ENCODE results near the gene DSC1. TPM values are rescaled to one million over a fixed set of nuclear protein-coding genes. Genes with fewer than 3 reads are reported as not detected.

Gene DSC1
- total RNA-seq (2021; fragmentation: NEBNext Ultra II Directional; extraction: Animal tissue kit (Norgen Biotek cat#: 25700)) (not detected in 2 replicates), polyA plus RNA-seq (2011; rRNA removed) (0.02 TPM in 1 of 2 replicates, not detected in the other), polyA minus RNA-seq (2011; rRNA and poly(A)+ RNA removed) (0.02 TPM in 1 of 2 replicates, not detected in the other)
- polyA plus RNA-seq (2011; cell fraction: cytosol; rRNA removed), result not detected
- polyA plus RNA-seq (2011; cell fraction: nucleus; rRNA removed), result not detected
- polyA plus RNA-seq (2012, experiment 1 of 2), result not detected in 4 replicates
- polyA plus RNA-seq (2012, experiment 2 of 2), result not detected
- polyA plus RNA-seq (2013, experiment 1 of 2), result 0.02 TPM
- 0.02 TPM for polyA plus RNA-seq (2013, experiment 2 of 2)
- not detected for polyA minus RNA-seq (2011; cell fraction: cytosol; rRNA and poly(A)+ RNA removed)
- polyA minus RNA-seq (2011; cell fraction: nucleus; rRNA and poly(A)+ RNA removed), result not detected
- long read RNA-seq, experiment 1, result 0 reads
- long read RNA-seq, experiment 2, result 0 reads

DNA sequence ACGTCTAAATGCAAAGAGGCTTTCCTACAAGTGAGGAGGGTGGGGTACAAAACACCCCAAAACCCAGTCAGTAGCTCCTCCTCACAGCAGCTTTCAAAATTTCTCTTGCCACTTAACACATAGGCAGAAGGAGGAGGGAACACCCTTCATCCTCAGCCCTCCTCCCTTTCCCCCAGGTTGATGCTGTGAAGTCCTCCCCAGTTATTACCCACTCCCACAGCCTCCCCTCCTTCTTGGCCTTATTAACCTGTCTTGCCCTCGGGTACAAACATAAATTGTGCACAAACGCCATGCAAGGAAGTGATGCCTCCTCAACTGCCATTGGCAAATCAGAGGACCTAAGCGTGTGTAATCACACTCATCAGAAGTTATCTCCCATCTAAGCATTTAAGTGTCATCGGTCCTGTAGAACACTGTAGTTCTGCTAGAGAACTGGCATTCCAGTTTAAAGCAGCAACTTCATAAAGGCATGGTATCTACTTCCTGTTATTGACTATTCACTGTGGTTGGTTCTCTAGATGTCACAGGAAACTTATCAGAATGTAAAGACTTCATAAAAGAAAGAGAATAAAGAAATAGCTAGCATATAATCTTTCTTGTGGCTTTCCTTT lies at the start of gene DSC1:
TSS of gene DSC1 (minus strand) at position 32 of the 611 bp plus-strand sequence. CDS start 262 bp downstream, outside the sequence.
- Histone ChIP-seq H4K20me1 (replicated peaks in 1 of 2; ENCODE audit: control insufficient read depth in 1 of 2, insufficient read depth in 2 of 2, low read length in 2 of 2) (no peaks in the 10 kb centered on the region), H3K14ac (ENCODE audit: insufficient read length) (no peak within 1 kb of the TSS), H2AK5ac (ENCODE audit: low read depth, low read length) (no peak within 1 kb of the TSS), H3K4me1 (replicated peaks in 1 of 4; ENCODE audit: control insufficient read depth in 3 of 4, insufficient read depth in 4 of 4, low read length in 3 of 4) (no peaks in the 10 kb centered on the region; a peak in 1 of 7 replicates), H4K91ac (replicated peaks; ENCODE audit: insufficient read length, low read length) (no peak within 1 kb of the TSS), H3K23ac (ENCODE audit: insufficient read length) (no peak within 1 kb of the TSS), H4K8ac (ENCODE audit: extremely low read depth, insufficient read depth, low read length) (no peak within 1 kb of the TSS), H2BK12ac (ENCODE audit: low read depth, low read length) (no peak within 1 kb of the TSS), H3K18ac (ENCODE audit: extremely low read depth, low read length) (0 out of 2 replicates have a peak within 1 kb of the TSS, but pooled peaks have one; percentile 27), H2AFZ (ENCODE audit: low read length) (peak within 1 kb of the TSS; percentile 70; the same call in 1 of the 2 replicates), H3K56ac (replicated peaks; ENCODE audit: insufficient read length, low read depth, low read length) (no peak within 1 kb of the TSS), H2BK120ac (replicated peaks; ENCODE audit: low read depth, low read length) (no peak within 1 kb of the TSS), H3K23me2 (ENCODE audit: low read depth, low read length) (no peaks in the 10 kb centered on the region), H3K79me2 (ENCODE audit: control insufficient read depth in 1 of 2, insufficient read depth in 2 of 2, low read length in 2 of 2) (no peaks in the 10 kb centered on the region), H3K4me2 (ENCODE audit: insufficient read depth in 1 of 2, low read depth in 2 of 2, low read length in 2 of 2) (no peak within 1 kb of the TSS), H2BK20ac (ENCODE audit: low read length) (no peak within 1 kb of the TSS), H3K36me3 (ENCODE audit: control insufficient read depth in 2 of 4, insufficient read depth in 4 of 4, low read length in 3 of 4) (no peaks in the 10 kb centered on the region), H3K9ac (replicated peaks in 1 of 4; ENCODE audit: extremely low read depth in 1 of 4, low read depth in 3 of 4, low read length in 3 of 4) (no peak within 1 kb of the TSS), H3K4ac (replicated peaks; ENCODE audit: insufficient read length, low read depth, low read length) (no peak within 1 kb of the TSS), H3K79me1 (ENCODE audit: low read depth, low read length) (no peaks in the 10 kb centered on the region), H4K5ac (ENCODE audit: insufficient read length, low read depth, low read length) (no peak within 1 kb of the TSS), H3K9me3 (ENCODE audit: insufficient read depth in 2 of 2, low read depth in 1 of 2, low read length in 1 of 2) (no peaks in the 10 kb centered on the region), H2BK15ac (ENCODE audit: low read length) (no peak within 1 kb of the TSS), H3K27me3 (replicated peaks in 1 of 4; ENCODE audit: control insufficient read depth in 3 of 4, extremely low read depth in 1 of 4, insufficient read depth in 3 of 4, low read length in 3 of 4) (no peaks in the 10 kb centered on the region), H3K27ac (ENCODE audit: low read depth, low read length) (no peak within 1 kb of the TSS), H3K4me3 (ENCODE audit: extremely low read depth in 1 of 4, insufficient read depth in 2 of 4, low read depth in 3 of 4, low read length in 4 of 4) (no peak within 1 kb of the TSS), H2BK5ac (ENCODE audit: low read depth, low read length) (no peak within 1 kb of the TSS)
- CTCF ChIA-PET (ENCODE audit: partially characterized antibody), result interaction anchor here (0.8 to 1.0 kb wide), 2 partner anchors 11 to 262 kb away, joined by 4 read pairs; no protein-coding TSS in a partner anchor
- WGBS, 2 experiments (ENCODE audit: extremely low coverage in 1 of 2, insufficient coverage in 1 of 2, insufficient read length in 1 of 2, insufficient replicate concordance in 2 of 2, low coverage in 1 of 2, low lambda C conversion rate in 2 of 2, missing lambda C conversion rate in 1 of 2), result 91% methylated on average over 5 of the region's 5 CpGs; no CpG with 5 or more reads in 1 of the 2 experiments
- TF ChIP-seq SRF (IDR thresholded peaks at IDR 0.05; ENCODE audit: low read depth, low read length) (no peak), TCF12 (IDR thresholded peaks at IDR 0.05; ENCODE audit: low read depth, low read length) (no peak), TAF7 (optimal IDR thresholded peaks at IDR 0.05; ENCODE audit: borderline replicate concordance, low read depth, low read length) (no peak), BRCA1 (IDR thresholded peaks at IDR 0.05; ENCODE audit: low read depth, low read length) (no peak), ASH2L (IDR thresholded peaks at IDR 0.05; ENCODE audit: low read length) (no peak), USF2 (IDR thresholded peaks at IDR 0.05; ENCODE audit: low read length) (no peak), RAD21 (IDR thresholded peaks at IDR 0.05 in 1 of 2, conservative IDR thresholded peaks at IDR 0.05 in 1 of 2; ENCODE audit: low read depth in 2 of 2, low read length in 2 of 2) (no peak)
- POLR2A ChIA-PET (ENCODE audit: partially characterized antibody), result no interaction called here
- FAIRE-seq, result no peak
- no peak for DNase-seq (ENCODE audit: low read depth in 1 of 2, low spot score in 2 of 2)
